HG02943 (cell line): ENCODE data around the gene GPC6.

ENCODE experiments used
- ATAC-seq: cut with Tn5 transposase; IDR thresholded peaks from one replicate; pipeline ENCODE4 v1.9.1; 2021; ENCODE audit warnings: mild to moderate bottlenecking, low read depth, moderate library complexity; ENCODE audit not compliant: unreplicated experiment

Gene GPC6

DNA sequence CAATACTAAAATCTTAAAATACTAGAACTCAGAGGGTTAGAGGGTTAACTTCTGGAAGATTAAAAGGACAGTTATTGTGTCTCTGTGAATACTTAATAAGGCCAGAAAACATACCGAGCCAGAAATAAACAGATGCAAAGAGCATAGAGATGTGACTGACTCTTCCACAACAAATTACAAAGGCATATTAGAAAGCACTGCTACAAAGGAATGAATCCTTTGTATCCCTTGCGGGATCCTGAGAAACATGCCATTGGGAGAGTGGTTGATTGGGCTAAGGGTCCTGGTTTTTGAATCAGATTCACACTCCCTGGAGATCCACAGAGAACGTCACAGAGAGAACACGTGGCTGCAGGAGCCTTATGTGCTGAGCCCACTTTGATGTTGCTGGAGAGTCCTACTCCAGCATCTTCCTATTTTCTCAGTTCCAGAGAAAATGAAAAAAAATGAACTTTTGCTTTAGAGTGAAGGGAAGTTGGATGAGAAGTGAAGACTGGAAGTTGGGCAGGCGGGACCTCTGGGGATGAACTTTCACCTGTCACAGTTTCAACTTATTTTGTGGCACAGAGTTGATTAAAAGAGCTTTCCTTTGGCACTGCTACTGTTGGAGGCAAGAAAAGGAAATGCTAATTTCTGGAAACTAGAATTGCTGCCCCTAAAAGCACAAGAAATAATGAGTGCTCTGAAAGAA lies 943.0 kb downstream of the GPC6 start:
- ATAC-seq = no peak

- no peak for ATAC-seq
Observed at GRCh38 chr13:94170145-94170571, 943.6 kb downstream of the GPC6 start.

DNA sequence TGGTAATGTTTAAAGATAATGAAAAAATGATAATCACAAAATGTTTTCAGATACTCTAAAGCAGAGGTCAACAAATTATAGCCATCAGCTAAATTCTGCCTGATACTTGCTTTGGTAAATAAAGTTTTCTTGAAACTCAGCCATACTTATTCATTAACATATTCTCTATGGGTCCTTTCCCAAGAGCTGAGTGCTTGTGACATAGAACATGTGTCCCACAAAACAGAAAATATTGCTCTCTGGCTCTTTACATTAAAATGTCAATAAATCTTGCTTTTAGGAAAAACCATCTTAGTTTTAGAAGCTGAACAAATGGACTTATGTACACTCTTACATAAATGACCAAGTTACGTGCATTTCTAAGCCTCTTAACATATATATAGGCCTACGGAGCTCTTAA lies 945.8 kb downstream of the GPC6 start:
- no peak for ATAC-seq

- ATAC-seq = no peak
Observed at GRCh38 chr13:94173312-94173854, 946.8 kb downstream of the GPC6 start.

GRCh38 chr13:94174009-94174408 lies 947.4 kb downstream of the GPC6 start:
- ATAC-seq = no peak

- no peak for ATAC-seq
Observed at GRCh38 chr13:94175076-94175475, 948.5 kb downstream of the GPC6 start.

GRCh38 chr13:94176561-94176960 lies 950.0 kb downstream of the GPC6 start:
- no peak for ATAC-seq

DNA sequence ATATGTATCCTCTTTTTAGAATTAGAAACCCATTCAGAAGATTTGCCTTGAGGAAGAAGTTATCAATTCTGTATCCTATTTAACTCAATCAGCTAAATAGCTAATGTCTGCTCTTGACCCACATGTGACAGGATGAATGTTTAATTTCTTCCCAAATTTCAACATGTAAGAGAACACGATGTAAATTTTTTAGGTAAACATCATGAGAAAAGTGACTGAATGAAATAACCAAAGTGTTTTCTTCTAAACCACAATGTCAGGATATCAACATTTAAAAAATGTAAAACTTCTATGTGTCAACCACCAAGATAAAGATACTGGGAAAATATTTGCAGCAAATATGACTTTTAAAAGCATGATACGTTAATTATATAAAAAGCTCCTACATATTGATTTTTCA lies 950.4 kb downstream of the GPC6 start:
- ATAC-seq = no peak

DNA sequence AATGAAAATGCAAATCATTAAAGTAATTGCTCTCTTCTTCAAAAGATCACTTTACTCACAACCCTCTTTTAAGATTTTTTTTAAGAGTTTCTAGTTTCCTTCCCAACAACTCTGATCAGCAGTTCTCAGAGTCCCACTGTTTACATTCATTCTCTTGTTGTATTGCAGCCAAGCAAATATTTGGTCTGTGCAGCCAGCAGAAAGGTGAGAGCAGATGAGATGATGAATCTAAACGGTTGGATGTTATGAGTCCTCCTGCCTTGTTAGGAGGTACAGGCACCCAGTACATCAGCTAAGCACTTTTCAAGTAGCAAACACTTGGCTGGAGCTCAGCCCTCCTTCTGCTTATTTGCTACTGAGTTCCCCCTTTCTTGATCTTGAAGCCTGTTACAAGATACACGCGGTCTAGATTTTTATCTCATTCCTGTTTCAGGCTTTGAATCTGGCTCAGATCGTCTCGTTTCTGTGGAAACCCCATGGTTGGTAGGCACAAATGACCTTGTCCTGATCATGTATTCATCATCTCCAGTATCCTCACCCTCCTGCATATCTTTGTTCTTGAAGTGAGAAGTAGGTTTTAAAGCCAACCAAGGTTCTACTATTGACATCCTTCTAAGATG lies 952.1 kb downstream of the GPC6 start:
- ATAC-seq = no peak

GRCh38 chr13:94181461-94182107 lies 955.0 kb downstream of the GPC6 start:
- no peak for ATAC-seq

- ATAC-seq = no peak
Observed at GRCh38 chr13:94182185-94182761, 955.7 kb downstream of the GPC6 start.

GRCh38 chr13:94186470-94186869 lies 959.9 kb downstream of the GPC6 start:
- ATAC-seq = no peak

DNA sequence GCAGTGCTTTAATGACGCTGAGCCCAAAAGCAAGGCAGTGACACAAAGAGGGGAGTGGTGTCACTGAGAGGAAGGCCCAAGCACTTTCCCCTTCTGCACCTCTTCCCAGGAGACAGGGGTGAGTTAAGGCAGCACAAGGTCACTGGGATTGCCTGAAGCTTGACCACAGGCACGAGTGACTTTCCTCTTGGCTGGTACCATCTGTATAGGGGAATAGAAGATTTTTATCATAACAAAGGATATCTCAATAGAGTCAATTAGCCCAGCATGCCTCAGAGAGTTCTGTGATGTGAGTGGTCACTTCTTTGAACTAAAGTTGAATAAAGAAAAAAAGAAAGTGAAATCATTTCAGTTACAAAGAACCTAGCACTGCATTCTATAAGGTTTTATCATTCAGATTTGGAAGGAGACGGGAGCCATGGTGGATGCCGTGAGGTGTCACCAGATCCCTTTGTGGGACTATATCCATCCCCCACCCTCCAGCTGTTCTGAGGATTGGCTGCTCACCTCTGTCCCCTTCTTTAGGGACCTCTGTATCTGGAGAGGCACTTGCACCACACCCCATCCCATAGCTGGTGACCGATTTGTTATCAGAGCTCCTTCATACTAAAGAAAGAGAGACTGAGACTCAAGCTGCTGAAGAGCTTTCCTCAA lies 961.7 kb downstream of the GPC6 start:
- no peak for ATAC-seq

DNA sequence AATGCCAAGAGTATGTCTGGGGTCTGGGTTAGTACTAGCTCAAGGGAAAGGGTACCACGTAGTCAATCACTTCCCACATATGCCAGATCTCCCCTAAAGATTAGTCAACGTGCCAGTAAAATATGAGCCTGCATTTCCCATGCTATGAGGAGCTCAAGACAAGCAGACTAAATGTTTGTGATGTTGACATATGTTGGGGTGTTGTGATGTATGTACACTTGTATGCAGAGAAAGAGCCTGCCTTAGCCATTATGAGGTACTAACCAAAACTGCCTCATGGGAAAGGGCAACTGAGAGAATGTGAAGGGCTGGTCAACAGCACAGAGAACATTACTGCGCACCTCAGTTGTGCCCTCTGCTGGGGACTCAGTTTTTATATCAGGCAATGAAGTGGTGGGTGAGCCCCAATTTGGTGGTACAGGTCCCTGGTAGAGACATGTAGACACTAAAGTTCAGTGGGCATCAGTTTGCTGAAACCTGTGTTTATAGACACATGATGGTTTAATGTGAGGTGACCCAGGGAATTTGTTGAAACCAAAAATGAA lies 965.9 kb downstream of the GPC6 start:
- ATAC-seq = no peak

DNA sequence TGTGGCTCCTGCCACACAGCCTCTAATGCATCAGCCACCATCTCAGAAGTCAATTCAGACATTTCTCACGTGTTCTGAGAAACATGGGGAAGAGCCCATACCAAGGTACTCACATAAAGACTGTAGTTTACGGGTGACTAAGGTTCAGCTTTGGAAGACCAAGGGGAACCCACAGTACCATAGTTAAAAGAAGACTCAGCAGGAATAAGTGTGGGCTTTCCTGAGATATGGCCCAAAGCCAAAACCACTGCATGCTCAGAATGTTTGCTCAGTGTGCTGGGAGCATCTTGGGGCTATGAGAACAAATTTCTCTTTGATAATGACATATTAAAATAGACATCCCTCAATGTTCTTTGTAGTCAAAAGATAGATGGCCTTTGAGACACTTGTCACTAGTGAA lies 969.1 kb downstream of the GPC6 start:
- no peak for ATAC-seq

DNA sequence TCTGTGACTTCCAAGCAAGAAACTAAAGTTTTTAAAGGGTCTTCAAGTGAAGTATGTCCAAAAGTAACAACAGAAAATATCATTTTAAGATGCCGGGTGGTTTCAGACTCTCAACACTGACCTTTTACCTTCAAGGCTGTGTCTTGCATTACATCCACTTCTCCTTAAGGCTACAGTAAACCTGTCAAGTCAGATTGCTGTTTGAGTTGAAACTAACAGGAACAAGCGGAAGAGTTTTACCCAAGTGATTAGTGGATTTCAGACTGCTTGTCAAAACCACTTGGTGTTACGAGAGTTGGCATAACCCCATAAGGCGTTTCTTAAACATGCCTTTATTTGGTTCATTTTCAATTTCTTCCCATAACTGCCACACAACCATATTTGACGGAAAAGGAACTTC lies 969.8 kb downstream of the GPC6 start:
- ATAC-seq = no peak

DNA sequence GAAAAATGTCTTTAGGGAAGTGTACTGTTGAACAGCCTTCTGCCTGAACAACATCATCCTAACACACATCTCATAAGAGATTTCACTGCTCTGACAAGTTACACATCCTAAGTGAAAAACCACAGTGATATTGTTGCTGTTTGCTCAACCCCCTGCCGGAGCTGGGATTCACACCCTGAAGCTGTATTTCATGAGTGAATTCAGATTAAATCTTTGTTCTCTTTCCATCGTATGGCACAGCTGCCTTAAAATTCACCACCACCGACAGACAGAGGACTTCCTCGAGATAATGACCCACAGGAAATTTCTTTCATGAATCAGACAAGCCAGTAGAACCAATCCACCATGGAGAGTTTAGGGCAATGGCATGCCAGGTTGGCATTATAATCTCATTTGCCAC lies 972.1 kb downstream of the GPC6 start:
- no peak for ATAC-seq

DNA sequence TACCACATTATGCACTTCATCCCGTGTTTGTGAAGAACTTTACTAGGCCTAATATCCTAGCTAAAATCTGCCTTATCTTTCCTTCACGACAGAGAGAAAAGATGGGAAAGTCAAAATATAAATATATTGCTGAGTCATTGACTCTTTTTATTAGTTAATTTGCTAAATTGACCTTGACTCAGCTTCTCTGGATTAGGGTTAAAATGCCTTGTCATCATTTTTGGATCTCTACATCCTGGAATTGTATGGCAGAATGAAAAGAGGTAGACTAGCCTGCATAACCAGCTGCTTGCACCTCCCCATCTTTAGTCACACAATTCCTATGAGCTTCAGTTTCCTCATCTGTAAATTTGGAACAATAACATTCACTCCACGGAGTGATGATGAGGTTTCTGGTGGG lies 972.5 kb downstream of the GPC6 start:
- no peak for ATAC-seq

DNA sequence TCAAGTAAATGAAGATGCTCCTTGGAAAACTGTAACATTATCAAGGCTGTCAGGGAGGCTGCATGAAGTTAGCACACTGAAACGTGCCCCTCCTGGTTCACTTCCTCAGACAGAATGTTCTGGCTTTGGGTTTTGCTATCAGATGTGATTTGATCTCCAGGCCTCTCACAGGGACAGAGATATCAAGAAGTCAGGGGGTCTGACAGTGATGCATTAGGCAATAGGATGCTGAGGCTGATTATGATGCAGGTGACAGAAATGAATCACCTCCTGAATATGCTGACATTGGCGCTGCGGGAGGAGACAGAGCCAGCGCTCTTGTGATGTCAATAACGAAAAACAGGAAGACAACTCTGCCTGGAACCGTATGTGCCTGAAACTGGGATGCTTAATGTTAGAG lies 974.4 kb downstream of the GPC6 start:
- no peak for ATAC-seq

DNA sequence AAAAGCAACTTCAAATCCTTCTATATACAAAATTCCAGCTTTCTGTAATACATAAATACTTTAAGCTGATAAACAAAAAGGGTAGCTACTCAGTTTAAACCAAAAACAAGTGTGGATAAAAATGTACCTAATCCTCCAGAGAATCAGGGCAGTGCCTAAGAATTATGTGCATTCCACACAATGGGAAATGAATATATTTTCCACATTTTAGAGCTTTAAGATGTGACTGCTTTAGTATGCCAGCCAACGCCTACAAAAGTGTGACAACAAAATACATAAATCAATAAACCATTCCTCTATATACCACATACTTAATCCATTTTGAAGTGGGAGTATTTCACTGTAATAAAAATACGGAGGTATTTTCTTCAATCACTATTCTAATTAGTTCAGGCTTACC lies 977.6 kb downstream of the GPC6 start:
- no peak for ATAC-seq

GRCh38 chr13:94204946-94205345 lies 978.3 kb downstream of the GPC6 start:
- ATAC-seq = no peak
